SK-N-MC (cell line): ENCODE results near the gene POM121.
"Not testable (repeated sequence)": the region's sequence is repeated elsewhere in the genome, so short reads cannot be mapped to it uniquely, and the experiment has no call there.

Source experiments
- EZH2 ChIP-seq: fragments of 200-600 bp; sonication (generic); IDR thresholded peaks from one replicate; pipeline ENCODE4 v1.6.1; 2017; ENCODE audit warnings: antibody characterized with exemption
- POLR2AphosphoS5 ChIP-seq: IDR thresholded peaks from 2 replicates; pipeline ENCODE4 v1.6.1; 2012; ENCODE audit warnings: mild to moderate bottlenecking, low read depth, low read length, borderline replicate concordance

- TF ChIP-seq POLR2AphosphoS5, EZH2: not testable (repeated sequence)
Measured at GRCh38 chr7:72946130-72946745, 21.3 kb downstream of the POM121 start.
